K562 (cell line): ENCODE measurements around the gene KDM4C.

Experiments
- POLR2A ChIP-seq: fragments of 450-650 bp; conservative IDR thresholded peaks from 2 replicates; pipeline ENCODE4 v1.6.1; 2016
- RAD21 ChIP-seq, 2 experiments: fragments of 250-450 bp in 1 of 2; fragments of 450-650 bp in 1 of 2; sonication (Bioruptor Pico) in 1 of 2; formaldehyde crosslinking in 1 of 2; IDR thresholded peaks in 1 of 2; conservative IDR thresholded peaks in 1 of 2; 2 replicates each; pipeline versions ENCODE4 v1.4.0 to v1.8.0; 2020 to 2022; ENCODE audit warnings: mild to moderate bottlenecking in 2 of 2, moderate library complexity in 1 of 2
- SMAD2 ChIP-seq: fragments of 150-350 bp; IDR thresholded peaks from 2 replicates; pipeline ENCODE4 v1.6.1; 2014; ENCODE audit warnings: low read depth, mild to moderate bottlenecking, low read length

GRCh38 chr9:6757456-6758247 lies at the start of gene KDM4C:
- TF ChIP-seq RAD21 (CRISPR knock-in tag; conservative IDR thresholded peaks at IDR 0.05 in 1 of 2, IDR thresholded peaks at IDR 0.05 in 1 of 2) (no peak), SMAD2 (no peak), POLR2A (peak; percentile 88)
